Fibroblast of lung (primary cell): ENCODE data around the gene IBA57. TPM values are rescaled to one million over a fixed set of nuclear protein-coding genes. Genes with fewer than 3 reads are reported as not detected.

Experiments
- DNase-seq, 2 donors: peaks; one replicate each; pipeline versions ENCODE4 v3.0.0 to v3.0.0-alpha.2; 2010; ENCODE audit warnings: low read depth in 2 of 2
- H2AFZ ChIP-seq: 2 replicates; pipeline ENCODE4 v1.5.1; 2012; ENCODE audit warnings: low read length, control low read depth, inconsistent platforms
- H3K27ac ChIP-seq: 2 replicates; pipeline ENCODE4 v1.5.1; 2011; ENCODE audit warnings: low read length, control low read depth; ENCODE audit not compliant: insufficient read depth
- H3K27me3 ChIP-seq: 2 replicates; pipeline ENCODE4 v1.5.1; 2011; ENCODE audit warnings: mild to moderate bottlenecking, low read length; ENCODE audit not compliant: control insufficient read depth, insufficient read depth
- H3K36me3 ChIP-seq: 2 replicates; pipeline ENCODE4 v1.5.1; 2011; ENCODE audit warnings: low read length; ENCODE audit not compliant: control insufficient read depth, insufficient read depth
- H3K4me1 ChIP-seq: 2 replicates; pipeline ENCODE4 v1.5.1; 2011; ENCODE audit warnings: low read length; ENCODE audit not compliant: control insufficient read depth, insufficient read depth; ENCODE audit errors: extremely low read depth
- H3K4me2 ChIP-seq: 2 replicates; pipeline ENCODE4 v1.5.1; 2011; ENCODE audit warnings: low read length, control low read depth; ENCODE audit not compliant: insufficient read depth; ENCODE audit errors: extremely low read depth
- H3K4me3 ChIP-seq, 4 experiments: fragments of 200-600 bp in 1 of 4; sonication (generic) in 1 of 4; replicated peaks in 1 of 4; 2 replicates each; pipeline ENCODE4 v1.5.1; 2011 to 2016; ENCODE audit warnings: low read length in 4 of 4, low read depth in 3 of 4, mild to moderate bottlenecking in 3 of 4, control low read depth in 2 of 4, inconsistent platforms in 1 of 4, mixed read lengths in 1 of 4; ENCODE audit not compliant: insufficient read depth in 1 of 4; ENCODE audit errors: control extremely low read depth in 1 of 4
- H3K79me2 ChIP-seq: 2 replicates; pipeline ENCODE4 v1.5.1; 2012; ENCODE audit warnings: mild to moderate bottlenecking, low read length, inconsistent platforms; ENCODE audit not compliant: control insufficient read depth, insufficient read depth
- H3K9ac ChIP-seq: 2 replicates; pipeline ENCODE4 v1.5.1; 2011; ENCODE audit warnings: mild to moderate bottlenecking, low read length, control low read depth; ENCODE audit not compliant: insufficient read depth
- H3K9me3 ChIP-seq: 2 replicates; pipeline ENCODE4 v1.5.1; 2012; ENCODE audit warnings: low read depth, low read length; ENCODE audit not compliant: control insufficient read depth, insufficient read depth
- H4K20me1 ChIP-seq: 2 replicates; pipeline ENCODE4 v1.5.1; 2011; ENCODE audit warnings: low read length; ENCODE audit not compliant: control insufficient read depth, insufficient read depth; ENCODE audit errors: extremely low read depth
- EZH2 ChIP-seq: IDR thresholded peaks from 2 replicates; pipeline ENCODE4 v1.5.1; 2012; ENCODE audit warnings: low read length, control low read depth, mild to moderate bottlenecking; ENCODE audit errors: missing control alignments
- polyA plus RNA-seq, 2 donors: library from polyadenylated mRNA; depleted of rRNA in 1 of 2; stranded (reverse) in 1 of 2; unstranded in 1 of 2; fragments of >200 nt; gene quantifications; 2 replicates each; pipeline ENCODE4 v1.2.1, GENCODE V29; 2011 to 2012; ENCODE audit warnings: missing spikeins in 1 of 2
- total RNA-seq: library from RNA; depleted of rRNA; stranded (reverse); fragments of >200 nt; gene quantifications from 2 replicates; pipeline ENCODE4 v1.2.1, GENCODE V29; 2014
- TF ChIP-seq, protein P1 (sequence below), 2 donors: IDR thresholded peaks in 1 of 2; conservative IDR thresholded peaks in 1 of 2; 1 replicate in 1 of 2; 2 replicates in 1 of 2; pipeline ENCODE4 v1.5.1; 2011 to 2012; ENCODE audit warnings: low read length in 2 of 2, control low read depth in 1 of 2, inconsistent platforms in 1 of 2, low read depth in 1 of 2, mild to moderate bottlenecking in 1 of 2

The IBA57 gene
- total and polyA plus RNA-seq, 2 donors (not counting 1 experiment from before 2014, with no cell fraction given): 1.4 to 3.8 TPM

DNA sequence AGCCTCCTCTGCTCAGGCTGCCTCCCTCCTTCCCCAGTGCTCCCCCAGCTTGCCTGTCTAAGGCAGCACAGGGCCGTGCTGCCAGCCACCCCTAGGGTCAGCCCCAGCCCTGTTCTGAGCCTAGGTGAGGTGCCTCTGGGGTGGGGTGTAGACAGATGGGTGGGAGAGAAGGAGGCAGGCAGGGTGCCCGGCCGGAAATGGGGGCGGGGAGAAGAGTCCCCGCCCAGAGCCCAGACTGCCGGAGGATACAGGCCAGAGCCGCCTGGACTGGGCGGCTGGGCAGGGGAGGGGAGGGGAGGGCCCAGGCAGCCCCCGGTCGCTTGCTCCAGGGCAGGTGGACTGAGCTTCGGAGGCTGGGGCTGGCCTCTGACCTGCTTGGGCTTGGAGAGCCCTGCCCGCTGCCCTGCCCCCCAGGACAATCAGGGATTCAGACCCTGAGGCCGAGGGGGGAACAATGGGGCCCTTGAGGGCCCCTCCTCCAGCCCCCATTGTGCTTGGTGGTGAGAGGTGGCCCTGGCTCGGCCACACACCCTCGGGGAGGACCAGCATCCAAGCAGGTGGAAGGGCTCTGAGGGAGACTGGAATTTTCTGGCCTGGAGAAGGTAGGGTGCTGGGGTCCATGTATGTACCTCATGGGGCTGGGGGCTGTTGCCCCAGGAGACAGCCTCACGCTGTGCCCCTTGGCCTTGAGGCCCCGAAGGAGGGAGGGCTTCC lies 16.0 kb upstream of the IBA57 start, which contains the start of gene GJC2:
Gene GJC2 (plus strand): TSS at position 525 of the 714 bp plus-strand sequence. CDS start 7,829 bp downstream, outside the sequence.
- H3K36me3 ChIP-seq: peaks cover 16% of the 10 kb centered on the region
- peak within 1 kb of the TSS; percentile 78 for H3K27ac ChIP-seq
- no peaks in the 10 kb centered on the region for H4K20me1 ChIP-seq
- DNase-seq: peak in 1 of 2 donors; percentile 33
- H3K4me2 ChIP-seq: peak within 1 kb of the TSS; percentile 56
- peaks cover 43% of the 10 kb centered on the region for H3K79me2 ChIP-seq
- no peaks in the 10 kb centered on the region for H3K27me3 ChIP-seq
- H3K4me3 ChIP-seq: peak within 1 kb of the TSS; percentile 24 to 49 (median 31)
- TF ChIP-seq, protein P1, sequence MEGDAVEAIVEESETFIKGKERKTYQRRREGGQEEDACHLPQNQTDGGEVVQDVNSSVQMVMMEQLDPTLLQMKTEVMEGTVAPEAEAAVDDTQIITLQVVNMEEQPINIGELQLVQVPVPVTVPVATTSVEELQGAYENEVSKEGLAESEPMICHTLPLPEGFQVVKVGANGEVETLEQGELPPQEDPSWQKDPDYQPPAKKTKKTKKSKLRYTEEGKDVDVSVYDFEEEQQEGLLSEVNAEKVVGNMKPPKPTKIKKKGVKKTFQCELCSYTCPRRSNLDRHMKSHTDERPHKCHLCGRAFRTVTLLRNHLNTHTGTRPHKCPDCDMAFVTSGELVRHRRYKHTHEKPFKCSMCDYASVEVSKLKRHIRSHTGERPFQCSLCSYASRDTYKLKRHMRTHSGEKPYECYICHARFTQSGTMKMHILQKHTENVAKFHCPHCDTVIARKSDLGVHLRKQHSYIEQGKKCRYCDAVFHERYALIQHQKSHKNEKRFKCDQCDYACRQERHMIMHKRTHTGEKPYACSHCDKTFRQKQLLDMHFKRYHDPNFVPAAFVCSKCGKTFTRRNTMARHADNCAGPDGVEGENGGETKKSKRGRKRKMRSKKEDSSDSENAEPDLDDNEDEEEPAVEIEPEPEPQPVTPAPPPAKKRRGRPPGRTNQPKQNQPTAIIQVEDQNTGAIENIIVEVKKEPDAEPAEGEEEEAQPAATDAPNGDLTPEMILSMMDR (conservative IDR thresholded peaks at IDR 0.05 in 1 of 2, IDR thresholded peaks at IDR 0.05 in 1 of 2; ENCODE audit: low read depth in 1 of 2, low read length in 2 of 2): no peak
- TF ChIP-seq EZH2: no peak
- no peak within 1 kb of the TSS for H2AFZ ChIP-seq
- peak within 1 kb of the TSS; percentile 44 for H3K9ac ChIP-seq
- H3K4me1 ChIP-seq: peaks cover 34% of the 10 kb centered on the region
- no peaks in the 10 kb centered on the region for H3K9me3 ChIP-seq

DNA sequence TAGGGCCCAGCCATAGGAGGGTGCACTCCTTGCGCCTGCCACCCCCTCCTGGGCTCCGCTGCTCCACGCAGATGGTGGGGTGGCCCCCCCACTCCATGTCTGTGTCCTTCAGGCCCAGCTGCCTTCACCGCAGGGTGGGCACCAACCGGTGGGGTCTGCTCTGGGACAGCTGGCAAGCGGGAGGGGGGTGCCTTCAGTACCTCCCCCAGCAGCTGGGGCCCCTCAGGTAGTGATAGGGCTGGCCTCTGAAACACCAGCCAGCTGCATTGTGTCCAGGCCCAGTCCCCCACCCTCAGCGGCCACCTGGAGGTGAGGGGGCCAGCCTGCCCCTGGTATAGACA lies 15.5 kb upstream of the IBA57 start:
- Histone ChIP-seq H3K9me3 (no peaks in the 10 kb centered on the region), H3K9ac (no peak overlapping the region), H3K79me2 (peaks cover 37% of the 10 kb centered on the region), H3K27me3 (no peaks in the 10 kb centered on the region), H3K27ac (peak overlapping the region; percentile 78), H3K4me2 (peak overlapping the region; percentile 56), H2AFZ (no peak overlapping the region), H3K36me3 (peaks cover 16% of the 10 kb centered on the region), H4K20me1 (no peaks in the 10 kb centered on the region), H3K4me3 (peak overlapping the region; percentile 24 to 49 (median 31)), H3K4me1 (peaks cover 34% of the 10 kb centered on the region)
- DNase-seq: no peak
- TF ChIP-seq, protein P1 (conservative IDR thresholded peaks at IDR 0.05 in 1 of 2, IDR thresholded peaks at IDR 0.05 in 1 of 2; ENCODE audit: low read depth in 1 of 2, low read length in 2 of 2): no peak
- no peak for TF ChIP-seq EZH2

- no peak overlapping the region for H2AFZ ChIP-seq
- H3K27ac ChIP-seq: peak overlapping the region; percentile 78
- DNase-seq: peak; percentile 82 to 97
- H3K36me3 ChIP-seq: peaks cover 16% of the 10 kb centered on the region
- peaks cover 34% of the 10 kb centered on the region for H3K4me1 ChIP-seq
- no peaks in the 10 kb centered on the region for H3K27me3 ChIP-seq
- peaks cover 32% of the 10 kb centered on the region for H3K79me2 ChIP-seq
- H3K9ac ChIP-seq: peak overlapping the region; percentile 36
- H3K4me3 ChIP-seq: peak overlapping the region in 1 of 4 experiments; percentile 49
- H3K4me2 ChIP-seq: peak overlapping the region; percentile 56
- TF ChIP-seq, protein P1 (conservative IDR thresholded peaks at IDR 0.05 in 1 of 2, IDR thresholded peaks at IDR 0.05 in 1 of 2; ENCODE audit: low read depth in 1 of 2, low read length in 2 of 2): no peak
- TF ChIP-seq EZH2: no peak
- no peaks in the 10 kb centered on the region for H3K9me3 ChIP-seq
- H4K20me1 ChIP-seq: no peaks in the 10 kb centered on the region
Measured at GRCh38 chr1:228150461-228151179, 15.0 kb upstream of the IBA57 start.
